Frontal cortex (tissue), 4 donors: ENCODE measurements around the gene IBA57. TPM values are rescaled to one million over a fixed set of nuclear protein-coding genes. Genes with fewer than 3 reads are reported as not detected.

ENCODE experiments used
- DNase-seq, 2 donors: peaks; one replicate each; pipeline ENCODE4 v3.0.0; 2012; ENCODE audit warnings: low spot score in 2 of 2
- FAIRE-seq: peaks from 2 replicates; lab custom pipeline; 2012; peaks lifted over from hg19 to GRCh38; lab: Jason Lieb, UNC
- total RNA-seq: library from RNA; depleted of rRNA; stranded (reverse); fragments of >200 nt; gene quantifications from one replicate; pipeline ENCODE4 v1.2.3, GENCODE V29; 2014
- donor health status: control.
- donor health status: control.
- donor health status: control.

The IBA57 gene
- total RNA-seq, result 2.9 TPM

- FAIRE-seq (no peak), DNase-seq (peak; percentile 98 to 99)
Observed at GRCh38 chr1:228165372-228166169, at the start of gene IBA57. TSS of gene IBA57 (plus strand) at chr1:228165804. CDS start at chr1:228165817, 13 bp downstream.

- FAIRE-seq, result no peak
- no peak for DNase-seq
Observed at GRCh38 chr1:228117335-228117734, 48.3 kb upstream of the IBA57 start.

- no peak for DNase-seq
- no peak for FAIRE-seq
Observed at GRCh38 chr1:228118040-228118439, 47.6 kb upstream of the IBA57 start.

GRCh38 chr1:228120351-228120750, 45.3 kb upstream of the IBA57 start:
- DNase-seq, result no peak
- FAIRE-seq, result no peak

GRCh38 chr1:228120857-228121489, 44.6 kb upstream of the IBA57 start:
- DNase-seq, result no peak
- no peak for FAIRE-seq

GRCh38 chr1:228122921-228123441, 42.6 kb upstream of the IBA57 start:
- no peak for DNase-seq

GRCh38 chr1:228123505-228123904, 42.1 kb upstream of the IBA57 start:
- DNase-seq (no peak), FAIRE-seq (no peak)

More at GRCh38 chr1:228122921-228123441, 42.6 kb upstream of the IBA57 start:
- no peak for FAIRE-seq

- DNase-seq, result no peak
- FAIRE-seq, result no peak
Observed at GRCh38 chr1:228125185-228125584, 40.4 kb upstream of the IBA57 start.

GRCh38 chr1:228131766-228132165, 33.8 kb upstream of the IBA57 start:
- FAIRE-seq (no peak), DNase-seq (no peak)

GRCh38 chr1:228134591-228134990, 31.0 kb upstream of the IBA57 start:
- DNase-seq (no peak), FAIRE-seq (no peak)

- no peak for FAIRE-seq
- no peak for DNase-seq
Observed at GRCh38 chr1:228136901-228137300, 28.7 kb upstream of the IBA57 start.

- FAIRE-seq, result no peak
- DNase-seq, result no peak
Observed at GRCh38 chr1:228139406-228139930, 26.1 kb upstream of the IBA57 start.

GRCh38 chr1:228139931-228140723, 25.5 kb upstream of the IBA57 start, which contains the start of gene GUK1:
TSS of gene GUK1 (plus strand) at chr1:228140279. CDS start at chr1:228140303, 24 bp downstream.
- FAIRE-seq (no peak), DNase-seq (peak; percentile 96 to 98)

GRCh38 chr1:228140724-228141225, 24.8 kb upstream of the IBA57 start:
- DNase-seq (peak in 1 of 2 donors; percentile 17), FAIRE-seq (no peak)

GRCh38 chr1:228141226-228142044, 24.2 kb upstream of the IBA57 start:
- FAIRE-seq, result no peak
- DNase-seq, result peak in 1 of 2 donors; percentile 26

- no peak for FAIRE-seq
Observed at GRCh38 chr1:228142155-228142691, 23.4 kb upstream of the IBA57 start.

GRCh38 chr1:228142701-228143136, 22.9 kb upstream of the IBA57 start:
- FAIRE-seq, result no peak
- peak in 1 of 2 donors; percentile 30 for DNase-seq

More at GRCh38 chr1:228142155-228142691, 23.4 kb upstream of the IBA57 start:
- no peak for DNase-seq

GRCh38 chr1:228143480-228144192, 22.0 kb upstream of the IBA57 start:
- DNase-seq (peak in 1 of 2 donors; percentile 20), FAIRE-seq (no peak)
